ENCODE results near the gene SOAT2.

Gene SOAT2

DNA sequence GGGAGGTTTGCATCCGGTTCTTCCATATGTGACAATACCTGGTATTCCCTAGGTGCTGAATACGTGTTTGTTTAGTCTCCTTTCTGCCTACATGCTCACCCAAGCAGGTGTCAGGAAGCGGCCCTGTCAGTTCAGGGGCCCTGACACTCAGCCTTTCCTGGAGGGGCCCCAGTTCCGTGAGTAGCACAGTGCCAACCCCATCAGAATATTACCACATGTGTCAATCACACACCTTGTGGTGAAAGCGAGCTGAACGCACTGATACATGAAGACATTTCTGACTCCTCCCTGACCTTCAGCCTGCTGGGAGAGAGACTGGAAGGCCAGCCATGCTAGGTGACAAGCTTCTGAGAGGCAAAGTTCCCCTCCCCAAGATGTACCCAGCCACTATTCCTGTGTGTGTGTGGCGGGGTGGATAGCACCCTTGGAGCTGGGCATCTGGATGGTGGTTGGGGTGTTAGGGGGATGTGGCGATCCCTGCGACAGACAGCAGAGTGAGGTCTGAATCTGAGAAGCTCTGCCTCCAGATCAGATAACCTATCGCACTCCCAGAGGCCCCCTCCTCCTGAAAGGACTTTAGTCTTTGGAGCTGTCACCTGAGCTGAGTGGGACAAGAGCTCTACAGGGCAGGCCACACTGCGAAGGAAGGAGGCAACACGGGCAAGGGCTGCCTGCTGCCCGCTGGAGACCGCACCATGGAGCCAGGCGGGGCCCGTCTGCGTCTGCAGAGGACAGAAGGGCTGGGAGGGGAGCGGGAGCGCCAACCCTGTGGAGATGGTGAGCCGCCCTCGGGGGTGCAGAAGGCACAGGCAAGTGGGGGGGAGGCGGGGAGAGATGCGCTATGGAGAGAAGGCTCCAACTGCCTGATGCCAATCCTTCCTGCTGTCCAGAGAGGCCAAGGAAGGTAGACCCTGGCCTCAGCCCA is at the start of gene SOAT2:
TSS of gene SOAT2 (plus strand) at position 604 of the 925 bp plus-strand sequence. CDS start at position 696, 92 bp downstream.
- no peak for DNase-seq (ENCODE audit: low read depth)

DNA sequence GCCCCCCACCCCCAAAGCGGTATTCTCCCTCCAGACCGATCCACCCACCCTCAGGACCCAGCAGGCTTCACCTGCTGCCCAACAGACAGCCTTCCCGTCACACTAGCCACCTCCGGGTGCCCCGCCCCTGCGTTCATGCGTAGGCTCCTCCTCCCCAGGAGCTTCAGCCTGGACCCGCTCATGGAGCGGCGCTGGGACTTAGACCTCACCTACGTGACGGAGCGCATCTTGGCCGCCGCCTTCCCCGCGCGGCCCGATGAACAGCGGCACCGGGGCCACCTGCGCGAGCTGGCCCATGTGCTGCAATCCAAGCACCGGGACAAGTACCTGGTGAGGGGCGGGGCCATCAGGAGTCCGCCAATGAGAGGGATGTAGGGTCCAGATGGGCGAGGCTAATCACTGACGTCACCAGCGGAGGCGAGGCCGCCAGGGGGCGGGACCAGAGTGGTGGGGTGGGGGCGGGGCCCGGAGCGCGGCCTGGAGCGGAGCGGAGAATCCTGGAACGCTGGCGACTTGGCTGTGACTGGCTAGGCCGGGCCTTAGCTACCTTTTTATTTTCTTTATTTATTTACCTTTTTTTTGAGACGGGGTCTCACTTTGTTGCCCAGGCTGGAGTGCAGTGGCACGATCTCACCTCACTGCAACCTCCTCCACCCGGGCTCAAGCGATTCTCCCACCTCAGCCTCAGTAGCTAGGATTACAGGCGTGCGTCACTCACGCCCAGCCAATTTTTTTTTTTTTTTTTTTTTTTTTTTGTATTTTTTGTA is 49.0 kb upstream of the SOAT2 start:
- peak; percentile 89 for DNase-seq (ENCODE audit: low read depth)

DNA sequence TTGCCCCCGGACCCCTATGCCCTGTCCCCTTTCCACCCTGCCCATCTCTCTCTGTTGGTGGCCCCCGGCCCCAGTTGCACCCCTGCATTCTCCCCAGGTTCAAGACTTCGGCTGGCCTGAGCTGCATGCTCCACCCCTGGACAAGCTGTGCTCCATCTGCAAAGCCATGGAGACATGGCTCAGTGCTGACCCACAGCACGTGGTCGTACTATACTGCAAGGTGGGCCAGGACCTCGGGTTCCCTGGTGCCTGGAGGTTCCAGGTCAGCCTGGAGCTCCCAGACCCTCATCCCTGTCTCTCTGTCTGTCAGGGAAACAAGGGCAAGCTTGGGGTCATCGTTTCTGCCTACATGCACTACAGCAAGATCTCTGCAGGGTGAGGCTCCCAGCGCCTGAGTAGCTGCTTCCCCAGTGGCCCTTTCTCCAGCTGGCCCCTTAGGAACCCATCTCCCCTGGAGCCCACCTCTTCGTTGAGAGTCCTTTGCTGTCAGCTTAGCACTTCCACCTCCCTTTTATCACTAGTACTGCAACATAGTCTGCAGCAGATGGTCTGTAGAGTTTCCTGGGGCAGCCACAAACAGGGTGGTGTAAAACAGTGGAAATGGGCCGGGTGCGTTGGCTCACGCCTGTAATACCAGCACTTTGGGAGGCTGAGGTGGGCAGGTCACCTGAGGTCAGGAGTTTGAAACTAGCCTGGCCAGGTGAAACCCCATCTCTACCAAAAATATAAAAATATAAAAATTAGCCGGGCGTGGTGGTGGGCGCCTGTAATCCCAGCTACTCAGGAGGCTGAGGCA is 47.6 kb upstream of the SOAT2 start:
- DNase-seq (ENCODE audit: low read depth): no peak

DNA sequence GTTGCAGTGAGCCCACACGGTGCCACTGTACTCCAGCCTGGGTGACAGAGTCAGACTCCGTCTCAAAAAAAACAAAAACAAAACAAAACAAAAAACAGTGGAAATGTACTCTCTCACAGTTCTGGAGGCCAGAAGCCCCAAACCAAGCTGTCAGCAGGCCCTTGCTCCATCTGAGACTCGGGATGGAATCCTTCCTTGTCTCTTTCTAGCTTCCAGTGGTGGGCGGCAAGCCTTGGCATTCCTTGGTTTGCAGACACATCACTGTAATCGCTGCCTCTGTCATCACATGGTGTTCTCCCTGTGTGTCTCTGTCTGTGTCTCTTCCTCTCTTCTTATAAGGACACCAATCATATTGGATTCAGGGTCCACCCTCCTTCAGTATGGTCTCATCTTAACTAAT is 47.0 kb upstream of the SOAT2 start:
- DNase-seq (ENCODE audit: low read depth): no peak

DNA sequence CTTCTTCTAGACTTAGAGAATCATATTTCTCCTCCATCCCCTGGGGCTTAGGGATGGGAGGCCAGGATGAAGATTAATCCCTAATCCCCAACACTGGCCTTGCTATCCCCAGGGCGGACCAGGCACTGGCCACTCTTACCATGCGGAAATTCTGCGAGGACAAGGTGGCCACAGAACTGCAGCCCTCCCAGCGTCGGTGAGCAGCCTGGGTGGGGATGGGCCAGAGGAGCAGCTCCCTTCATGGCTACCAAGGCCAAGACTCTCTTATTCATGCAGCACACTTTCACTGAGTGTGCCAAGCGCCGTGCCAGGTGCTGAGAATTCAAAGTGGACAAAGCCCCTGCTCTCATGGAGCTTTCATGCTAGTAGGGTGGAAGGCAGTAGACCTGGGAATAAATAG is 46.4 kb upstream of the SOAT2 start:
- DNase-seq (ENCODE audit: low read depth): no peak

GRCh38 chr12:53057816-53058500 is 45.3 kb upstream of the SOAT2 start:
- DNase-seq (ENCODE audit: low read depth): no peak

DNA sequence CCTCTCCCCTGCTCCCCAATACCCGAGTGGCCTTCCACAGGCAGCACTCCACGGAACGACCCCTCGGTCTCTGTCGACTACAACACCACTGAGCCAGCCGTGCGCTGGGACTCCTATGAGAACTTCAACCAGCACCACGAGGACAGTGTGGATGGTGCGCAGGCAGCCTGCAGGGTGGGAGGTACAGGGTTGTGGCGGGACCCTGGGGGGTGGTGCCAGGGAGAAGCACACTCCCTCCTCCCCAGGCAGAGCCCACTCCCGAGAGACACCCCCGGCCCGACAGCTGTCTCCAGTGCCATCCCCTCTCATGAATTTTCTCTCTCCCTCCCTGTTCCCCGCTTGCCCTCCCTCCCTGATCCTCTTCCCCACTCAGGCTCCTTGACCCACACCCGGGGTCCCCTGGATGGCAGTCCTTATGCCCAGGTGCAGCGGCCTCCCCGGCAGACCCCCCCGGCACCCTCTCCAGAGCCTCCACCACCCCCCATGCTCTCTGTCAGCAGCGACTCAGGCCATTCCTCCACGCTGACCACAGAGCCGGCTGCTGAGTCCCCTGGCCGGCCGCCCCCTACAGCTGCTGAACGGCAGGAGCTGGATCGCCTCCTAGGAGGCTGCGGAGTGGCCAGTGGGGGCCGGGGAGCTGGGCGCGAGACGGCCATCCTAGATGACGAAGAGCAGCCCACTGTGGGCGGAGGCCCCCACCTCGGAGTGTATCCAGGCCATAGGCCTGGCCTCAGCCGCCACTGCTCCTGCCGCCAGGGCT is 44.4 kb upstream of the SOAT2 start:
- DNase-seq (ENCODE audit: low read depth): no peak

DNA sequence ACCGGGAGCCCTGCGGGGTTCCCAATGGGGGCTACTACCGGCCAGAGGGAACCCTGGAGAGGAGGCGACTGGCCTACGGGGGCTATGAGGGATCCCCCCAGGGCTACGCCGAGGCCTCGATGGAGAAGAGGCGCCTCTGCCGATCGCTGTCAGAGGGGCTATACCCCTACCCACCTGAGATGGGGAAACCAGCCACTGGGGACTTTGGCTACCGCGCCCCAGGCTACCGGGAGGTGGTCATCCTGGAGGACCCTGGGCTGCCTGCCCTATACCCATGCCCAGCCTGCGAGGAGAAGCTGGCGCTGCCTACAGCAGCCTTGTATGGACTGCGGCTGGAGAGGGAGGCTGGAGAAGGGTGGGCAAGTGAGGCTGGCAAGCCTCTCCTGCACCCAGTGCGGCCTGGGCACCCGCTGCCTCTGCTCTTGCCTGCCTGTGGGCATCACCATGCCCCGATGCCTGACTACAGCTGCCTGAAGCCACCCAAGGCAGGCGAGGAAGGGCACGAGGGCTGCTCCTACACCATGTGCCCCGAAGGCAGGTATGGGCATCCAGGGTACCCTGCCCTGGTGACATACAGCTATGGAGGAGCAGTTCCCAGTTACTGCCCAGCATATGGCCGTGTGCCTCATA is 43.7 kb upstream of the SOAT2 start:
- DNase-seq (ENCODE audit: low read depth): no peak

DNA sequence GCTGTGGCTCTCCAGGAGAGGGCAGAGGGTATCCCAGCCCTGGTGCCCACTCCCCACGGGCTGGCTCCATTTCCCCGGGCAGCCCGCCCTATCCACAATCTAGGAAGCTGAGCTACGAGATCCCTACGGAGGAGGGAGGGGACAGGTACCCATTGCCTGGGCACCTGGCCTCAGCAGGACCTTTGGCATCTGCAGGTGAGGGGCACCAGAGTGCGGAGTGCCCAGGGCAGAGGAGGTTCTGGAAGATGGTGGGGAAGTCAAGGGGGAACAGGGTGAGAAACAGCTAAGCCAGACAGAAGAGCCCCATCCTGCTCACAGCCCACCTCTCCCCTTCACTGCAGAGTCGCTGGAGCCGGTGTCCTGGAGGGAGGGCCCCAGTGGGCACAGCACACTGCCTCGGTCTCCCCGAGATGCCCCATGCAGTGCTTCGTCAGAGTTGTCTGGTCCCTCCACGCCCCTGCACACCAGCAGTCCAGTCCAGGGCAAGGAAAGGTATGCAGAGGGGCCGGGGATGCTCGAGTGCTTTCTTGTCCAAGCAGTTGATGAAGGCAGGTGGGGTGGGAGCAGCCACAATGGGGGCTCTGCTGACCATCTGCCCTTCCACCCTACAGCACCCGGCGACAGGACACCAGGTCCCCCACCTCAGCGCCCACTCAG is 43.1 kb upstream of the SOAT2 start:
- DNase-seq (ENCODE audit: low read depth): no peak

- no peak for DNase-seq (ENCODE audit: low read depth)
These were observed 42.5 kb upstream of the SOAT2 start for GRCh38 chr12:53060721-53061276.

- DNase-seq (ENCODE audit: low read depth): peak; percentile 31
These were observed 41.8 kb upstream of the SOAT2 start for GRCh38 chr12:53061404-53062010.

GRCh38 chr12:53062011-53062961 is 41.0 kb upstream of the SOAT2 start:
- no peak for DNase-seq (ENCODE audit: low read depth)

GRCh38 chr12:53062977-53063707 is 40.1 kb upstream of the SOAT2 start:
- no peak for DNase-seq (ENCODE audit: low read depth)

DNA sequence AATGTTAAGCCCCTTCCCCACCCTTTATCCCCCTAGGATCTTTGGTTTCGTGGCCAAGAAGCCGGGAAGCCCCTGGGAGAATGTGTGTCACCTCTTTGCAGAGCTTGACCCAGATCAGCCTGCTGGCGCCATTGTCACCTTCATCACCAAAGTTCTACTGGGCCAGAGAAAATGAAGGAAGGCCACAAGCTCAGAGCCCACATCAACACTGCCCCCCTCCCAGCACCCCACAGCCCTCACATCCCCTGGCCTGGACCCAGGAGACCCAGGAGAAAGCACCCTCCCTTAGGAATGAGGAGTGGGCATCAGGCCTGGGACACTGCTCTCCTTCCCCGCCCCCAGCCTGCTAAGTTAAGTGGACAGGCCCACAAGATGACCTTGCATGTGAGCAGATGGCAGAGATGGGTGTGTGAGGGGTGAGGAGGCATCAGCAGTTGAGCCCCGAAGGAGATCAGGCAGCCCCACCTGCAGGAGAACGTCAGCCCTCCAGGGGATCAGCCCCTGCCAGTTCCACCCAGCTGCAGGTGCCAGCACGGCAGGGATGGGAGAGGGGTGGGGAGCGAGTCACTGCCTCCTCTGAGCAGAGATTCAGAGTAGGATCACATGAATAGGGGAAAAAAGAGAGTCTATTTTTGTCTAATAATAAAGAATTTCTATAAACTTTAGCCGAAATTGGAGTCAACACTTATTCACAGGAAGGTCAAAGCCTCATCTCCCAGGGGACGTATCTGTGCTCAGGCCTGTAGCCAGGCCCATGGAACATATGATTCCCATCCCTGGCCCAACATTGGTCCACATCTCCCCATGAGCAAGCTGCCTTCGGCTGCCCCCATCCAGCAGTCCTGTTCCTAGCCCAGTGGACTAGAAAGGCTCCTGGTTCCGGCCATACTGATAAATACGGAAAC is 39.3 kb upstream of the SOAT2 start:
- peak; percentile 15 for DNase-seq (ENCODE audit: low read depth)

- DNase-seq (ENCODE audit: low read depth): no peak
These were observed 38.5 kb upstream of the SOAT2 start for GRCh38 chr12:53064613-53065436.

All from ELR (cell line).